Activated gamma-delta T cell treated with Interleukin-2 at 50 U/mL for 16 hours (primary cell): ENCODE measurements around the gene C4A.
"Not testable (repeated sequence)": the region's sequence is repeated elsewhere in the genome, so short reads cannot be mapped to it uniquely, and the experiment has no call there.

Experiments
- DNase-seq: peaks from one replicate; pipeline ENCODE4 v3.0.0-alpha.2; 2020

Gene C4A

GRCh38 chr6:31981744-31982143 lies at the start of gene C4A:
Gene C4A, plus strand, starts transcription at chr6:31982057. Its CDS starts 51 bp downstream, at chr6:31982108.
- not testable (repeated sequence) for DNase-seq

GRCh38 chr6:31932137-31932536 lies 49.7 kb upstream of the C4A start:
- not testable (repeated sequence) for DNase-seq

GRCh38 chr6:31933537-31933936 lies 48.3 kb upstream of the C4A start:
- no peak for DNase-seq

- no peak for DNase-seq
These were observed 46.8 kb upstream of the C4A start for GRCh38 chr6:31935021-31935420.

- DNase-seq, result no peak
These were observed 46.0 kb upstream of the C4A start for GRCh38 chr6:31935823-31936222.

- DNase-seq, result no peak
These were observed 41.6 kb upstream of the C4A start for GRCh38 chr6:31940256-31940664.

- no peak for DNase-seq
These were observed 38.1 kb upstream of the C4A start for GRCh38 chr6:31943742-31944141.

- no peak for DNase-seq
These were observed 36.7 kb upstream of the C4A start for GRCh38 chr6:31945154-31945506.

GRCh38 chr6:31945507-31946369 lies 36.1 kb upstream of the C4A start, which contains the start of gene CFB:
Gene CFB, plus strand, starts transcription at chr6:31946095. Its CDS starts 127 bp downstream, at chr6:31946222.
- DNase-seq, result no peak

- DNase-seq, result no peak
These were observed 35.4 kb upstream of the C4A start for GRCh38 chr6:31946370-31946885.

- no peak for DNase-seq
These were observed 34.7 kb upstream of the C4A start for GRCh38 chr6:31947070-31947675.

GRCh38 chr6:31947864-31948263 lies 34.0 kb upstream of the C4A start:
- no peak for DNase-seq

- no peak for DNase-seq
These were observed 33.6 kb upstream of the C4A start for GRCh38 chr6:31948306-31948705.

GRCh38 chr6:31948753-31949413 lies 33.0 kb upstream of the C4A start:
- DNase-seq, result no peak

GRCh38 chr6:31949926-31950548 lies 31.8 kb upstream of the C4A start:
- no peak for DNase-seq

GRCh38 chr6:31952140-31952805 lies 29.6 kb upstream of the C4A start:
- peak; percentile 30 for DNase-seq

GRCh38 chr6:31952890-31953289 lies 29.0 kb upstream of the C4A start:
- DNase-seq, result no peak

- DNase-seq, result no peak
These were observed 27.3 kb upstream of the C4A start for GRCh38 chr6:31954511-31954910.

GRCh38 chr6:31956796-31957195 lies 25.1 kb upstream of the C4A start:
- no peak for DNase-seq

GRCh38 chr6:31958412-31958740 lies 23.5 kb upstream of the C4A start:
- DNase-seq, result no peak

GRCh38 chr6:31958741-31959739 lies 22.8 kb upstream of the C4A start, which contains the start of the genes NELFE and SKIC2:
Gene NELFE, minus strand, starts transcription at chr6:31958971. Its CDS starts 525 bp downstream, at chr6:31958446.
Gene SKIC2, plus strand, starts transcription at chr6:31959175. Its CDS starts 18 bp downstream, at chr6:31959193.
- peak; percentile 98 for DNase-seq
